RWPE1 (cell line): ENCODE data around the gene DAAM2.

Experiments used
- CTCF ChIA-PET: fragments of 350-600 bp; sonication (Branson Sonifier 250); formaldehyde crosslinking; extraction: SDS; loops from one replicate; lab custom pipeline; 2021; lab: Yijun Ruan, JAX
- POLR2A ChIA-PET: fragments of 400-600 bp; formaldehyde crosslinking; extraction: SDS; loops from one replicate; lab custom pipeline; 2020; ENCODE audit warnings: antibody characterized with exemption; ENCODE audit not compliant: low non-redundant PET; lab: Yijun Ruan, JAX
- DNase-seq: peaks from one replicate; pipeline ENCODE4 v3.0.0; 2012; ENCODE audit warnings: low spot score
- H3K27ac ChIP-seq: fragments of 450-650 bp; 2 replicates; pipeline ENCODE4 v1.5.1; 2017
- TF ChIP-seq, protein P1 (sequence below): fragments of 450-650 bp; conservative IDR thresholded peaks from 2 replicates; pipeline ENCODE4 v1.5.1; 2017; ENCODE audit warnings: low read depth, mild to moderate bottlenecking

The DAAM2 gene

DNA sequence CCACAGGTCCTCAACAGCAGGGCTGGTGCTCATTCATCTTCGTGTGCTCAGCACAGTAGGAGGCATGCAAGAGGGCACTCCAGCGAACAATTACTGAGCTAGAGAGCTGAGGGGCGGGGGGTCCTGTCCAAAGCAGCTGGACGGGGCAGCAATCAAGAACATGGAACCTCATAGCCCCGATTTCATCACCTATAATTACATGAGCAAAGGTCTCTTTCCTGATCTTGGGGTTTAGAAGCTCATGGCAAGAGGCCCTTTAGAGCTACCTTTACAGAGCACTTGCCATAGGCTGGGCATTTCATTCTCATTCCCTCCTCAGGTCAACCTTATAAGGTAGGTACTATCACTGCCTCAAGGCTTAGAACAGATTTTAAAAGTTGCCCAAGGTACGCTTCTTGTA is 131.7 kb downstream of the DAAM2 start:
- DNase-seq: no peak
- peak overlapping the region; percentile 2; the same call in 1 of the 2 replicates for H3K27ac ChIP-seq
- ChIA-PET CTCF (interaction anchor here (0.6 kb wide), 2 partner anchors 617 to 690 kb away, joined by 3 to 4 read pairs; no protein-coding TSS in a partner anchor), POLR2A (no interaction called here)
- TF ChIP-seq, protein P1, sequence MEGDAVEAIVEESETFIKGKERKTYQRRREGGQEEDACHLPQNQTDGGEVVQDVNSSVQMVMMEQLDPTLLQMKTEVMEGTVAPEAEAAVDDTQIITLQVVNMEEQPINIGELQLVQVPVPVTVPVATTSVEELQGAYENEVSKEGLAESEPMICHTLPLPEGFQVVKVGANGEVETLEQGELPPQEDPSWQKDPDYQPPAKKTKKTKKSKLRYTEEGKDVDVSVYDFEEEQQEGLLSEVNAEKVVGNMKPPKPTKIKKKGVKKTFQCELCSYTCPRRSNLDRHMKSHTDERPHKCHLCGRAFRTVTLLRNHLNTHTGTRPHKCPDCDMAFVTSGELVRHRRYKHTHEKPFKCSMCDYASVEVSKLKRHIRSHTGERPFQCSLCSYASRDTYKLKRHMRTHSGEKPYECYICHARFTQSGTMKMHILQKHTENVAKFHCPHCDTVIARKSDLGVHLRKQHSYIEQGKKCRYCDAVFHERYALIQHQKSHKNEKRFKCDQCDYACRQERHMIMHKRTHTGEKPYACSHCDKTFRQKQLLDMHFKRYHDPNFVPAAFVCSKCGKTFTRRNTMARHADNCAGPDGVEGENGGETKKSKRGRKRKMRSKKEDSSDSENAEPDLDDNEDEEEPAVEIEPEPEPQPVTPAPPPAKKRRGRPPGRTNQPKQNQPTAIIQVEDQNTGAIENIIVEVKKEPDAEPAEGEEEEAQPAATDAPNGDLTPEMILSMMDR: no peak

DNA sequence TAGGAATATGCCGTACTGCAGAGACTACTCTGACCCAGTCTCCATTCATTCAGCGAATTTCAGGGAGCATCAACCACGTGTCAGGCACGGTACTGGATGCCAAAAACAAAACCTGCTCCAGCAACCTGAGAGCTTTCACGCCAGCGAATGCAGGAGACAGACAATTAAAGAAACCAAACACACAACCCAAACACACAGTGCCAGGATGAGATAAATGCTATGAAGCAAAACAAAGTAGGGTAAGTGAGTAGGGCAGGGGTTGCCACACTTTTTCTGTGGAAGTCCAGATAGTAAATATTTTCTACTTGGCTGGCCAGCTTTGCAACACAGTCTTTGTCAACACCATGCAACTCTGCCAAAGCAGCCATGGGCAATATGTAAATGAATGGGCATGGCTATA is 132.1 kb downstream of the DAAM2 start:
- DNase-seq: no peak
- TF ChIP-seq, protein P1: no peak
- H3K27ac ChIP-seq: no peak overlapping the region
- ChIA-PET CTCF (interaction anchor here (0.6 kb wide), 2 partner anchors 616 to 690 kb away, joined by 3 to 4 read pairs; no protein-coding TSS in a partner anchor), POLR2A (no interaction called here)

DNA sequence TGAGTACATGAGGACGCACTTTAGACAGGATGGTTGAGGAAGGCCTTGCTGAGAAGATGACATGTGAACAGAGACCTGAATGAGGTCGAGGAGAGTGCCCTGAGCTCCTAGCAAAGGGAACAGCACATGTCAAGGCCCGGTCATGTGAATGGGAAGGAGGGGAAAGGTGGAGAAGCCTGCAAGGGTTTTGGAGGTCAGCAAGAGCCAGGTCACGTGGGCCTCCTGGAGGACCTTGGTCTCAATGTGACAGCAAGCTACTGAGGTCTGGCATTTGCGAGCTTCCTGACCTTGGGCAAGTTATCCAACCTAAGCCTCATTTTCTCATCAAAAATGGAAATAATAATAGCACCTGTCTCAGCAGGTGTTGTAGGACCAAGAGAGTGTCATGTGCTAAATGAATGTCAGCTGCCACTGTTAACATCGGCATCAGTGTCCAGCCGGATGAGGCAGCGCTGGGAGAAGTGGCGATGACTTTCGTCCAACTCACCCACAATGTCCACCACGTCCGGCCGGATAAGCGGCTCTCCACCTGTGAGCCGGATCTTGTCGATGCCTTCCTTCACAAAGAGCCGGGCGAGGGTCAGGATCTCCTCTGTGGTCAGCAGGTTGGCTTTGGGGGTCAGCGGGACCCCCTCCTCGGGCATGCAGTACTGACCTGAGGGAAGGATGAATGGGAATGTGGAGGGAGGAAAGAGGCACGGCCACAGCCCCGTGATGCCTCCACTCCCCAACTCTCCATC is 133.2 kb downstream of the DAAM2 start:
- CTCF ChIA-PET: no interaction called here
- TF ChIP-seq, protein P1: no peak
- no peak for DNase-seq
- POLR2A ChIA-PET: no interaction called here
- H3K27ac ChIP-seq: no peak overlapping the region

DNA sequence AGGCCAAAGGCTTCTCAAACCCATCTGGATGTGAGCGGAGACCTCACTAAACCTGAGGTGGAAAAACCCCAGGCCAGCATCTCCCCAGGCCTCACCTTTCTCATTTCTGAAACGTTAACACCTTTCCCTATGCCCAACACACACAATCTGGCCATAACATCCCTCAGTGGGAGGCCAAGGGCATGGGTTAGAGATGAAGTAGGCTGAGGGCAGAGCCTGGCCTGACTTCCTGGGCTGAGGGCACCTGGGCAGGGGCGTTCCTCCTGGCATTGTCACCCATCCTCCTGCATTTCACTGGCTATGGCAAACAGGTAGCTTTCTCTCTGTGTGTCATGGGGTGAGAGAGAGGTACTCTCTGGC is 133.7 kb downstream of the DAAM2 start:
- CTCF ChIA-PET: no interaction called here
- TF ChIP-seq, protein P1: no peak
- no peak overlapping the region for H3K27ac ChIP-seq
- POLR2A ChIA-PET: no interaction called here
- DNase-seq: no peak

DNA sequence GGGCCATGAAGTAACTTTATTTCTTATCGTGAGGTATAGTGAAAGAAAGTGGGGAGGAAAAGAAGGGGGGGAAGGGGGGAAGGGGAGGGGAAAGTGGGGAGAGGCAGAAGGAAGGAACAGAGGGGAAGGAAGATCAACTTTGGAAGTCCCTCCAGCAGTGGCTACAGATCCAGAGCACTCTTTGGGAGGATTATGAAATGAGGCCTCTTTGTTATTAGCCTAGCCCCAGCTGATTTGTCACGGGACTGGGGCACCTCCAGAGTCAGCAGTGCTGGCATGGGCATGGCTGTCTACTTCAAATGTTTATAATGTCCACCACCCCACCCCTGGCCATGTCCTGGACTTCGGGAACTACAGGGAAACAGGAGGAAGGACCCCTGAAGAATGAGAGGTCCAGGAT is 134.5 kb downstream of the DAAM2 start:
- H3K27ac ChIP-seq: peak overlapping the region; percentile 40; the same call in 1 of the 2 replicates
- peak; percentile 36 for DNase-seq
- TF ChIP-seq, protein P1: no peak
- CTCF ChIA-PET: interaction anchor here (0.5 to 0.6 kb wide), 2 partner anchors 72 to 1479 kb away, joined by 3 to 4 read pairs; no protein-coding TSS in a partner anchor
- POLR2A ChIA-PET: no interaction called here

DNA sequence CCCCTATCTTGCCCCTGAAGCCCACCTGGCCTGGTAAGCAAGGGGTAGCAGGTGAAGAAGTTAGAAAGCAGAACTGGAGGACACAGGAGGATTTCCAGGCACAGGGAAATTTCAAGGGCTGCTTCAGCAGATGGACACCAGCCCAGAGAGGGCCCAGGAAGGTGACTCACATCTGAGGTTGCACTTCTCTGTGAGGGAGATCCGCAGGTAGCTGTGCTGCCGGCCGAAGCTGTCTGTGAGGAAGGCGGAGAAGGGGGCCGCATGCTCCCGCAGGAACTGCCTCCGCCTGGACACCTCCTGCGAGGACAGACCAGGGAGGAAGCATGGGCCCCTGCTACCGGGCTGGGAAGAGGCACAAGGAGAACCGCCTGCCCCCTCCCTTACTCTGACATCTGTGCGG is 135.0 kb downstream of the DAAM2 start:
- ChIA-PET POLR2A (no interaction called here), CTCF (interaction anchor here (0.6 kb wide), 1 partner anchor 1479 kb away, joined by 3 read pairs; no protein-coding TSS in a partner anchor)
- TF ChIP-seq, protein P1: no peak
- H3K27ac ChIP-seq: peak overlapping the region; percentile 40
- DNase-seq: peak; percentile 75
